CD8-positive, alpha-beta memory T cell (primary cell): ENCODE measurements around the gene ZC3H13. TPM values are rescaled to one million over a fixed set of nuclear protein-coding genes. Genes with fewer than 3 reads are reported as not detected.
A peak's percentile ranks its signal among the peaks of the same experiment; 100 is the strongest.

ENCODE experiments used
- CTCF ChIA-PET: fragments of 350-600 bp; sonication (Branson Sonifier 250); formaldehyde crosslinking; loops from one replicate; lab custom pipeline; 2021; ENCODE audit warnings: antibody characterized with exemption; lab: Charles Lee
- POLR2A ChIA-PET: fragments of 350-600 bp; sonication (Branson Sonifier 250); formaldehyde crosslinking; loops from one replicate; lab custom pipeline; 2021; ENCODE audit warnings: antibody characterized with exemption; lab: Charles Lee
- DNase-seq, 5 donors: peaks; one replicate each; pipeline versions ENCODE4 v3.0.0 to v3.0.0-alpha.2; 2020 to 2022; ENCODE audit warnings: mixed read lengths in 1 of 5
- H3K27ac ChIP-seq: one replicate; pipeline ENCODE4 v1.7.0; 2013; ENCODE audit warnings: low read depth, mild to moderate bottlenecking, low read length, moderate library complexity
- H3K27me3 ChIP-seq: 2 replicates; pipeline ENCODE4 v1.7.0; 2013; ENCODE audit warnings: low read length, mild to moderate bottlenecking; ENCODE audit not compliant: insufficient read depth, poor library complexity, severe bottlenecking
- H3K36me3 ChIP-seq: 2 replicates; pipeline ENCODE4 v1.7.0; 2013; ENCODE audit warnings: mild to moderate bottlenecking, low read length, moderate library complexity; ENCODE audit not compliant: insufficient read depth
- H3K4me1 ChIP-seq: 2 replicates; pipeline ENCODE4 v1.7.0; 2013; ENCODE audit warnings: mild to moderate bottlenecking, low read length, moderate library complexity; ENCODE audit not compliant: insufficient read depth
- H3K4me3 ChIP-seq: 2 replicates; pipeline ENCODE4 v1.7.0; 2013; ENCODE audit warnings: mild to moderate bottlenecking, low read length
- H3K9me3 ChIP-seq: 2 replicates; pipeline ENCODE4 v1.7.0; 2013; ENCODE audit warnings: mild to moderate bottlenecking, low read length
- H3K27ac Mint-ChIP-seq, 8 donors: one replicate each; pipeline ENCODE4 v1.8.0; 2020 to 2021; ENCODE audit warnings: mixed read lengths in 8 of 8, mild to moderate bottlenecking in 6 of 8, inconsistent platforms in 3 of 8, moderate library complexity in 3 of 8
- H3K27me3 Mint-ChIP-seq, 2 donors: one replicate each; pipeline ENCODE4 v1.8.0; 2020 to 2021; ENCODE audit warnings: mixed read lengths in 2 of 2, mild to moderate bottlenecking in 1 of 2, moderate library complexity in 1 of 2
- H3K36me3 Mint-ChIP-seq, 3 donors: one replicate each; pipeline ENCODE4 v1.8.0; 2020 to 2021; ENCODE audit warnings: mixed read lengths in 3 of 3, inconsistent platforms in 1 of 3, mild to moderate bottlenecking in 1 of 3
- H3K4me1 Mint-ChIP-seq, 3 donors: one replicate each; pipeline ENCODE4 v1.8.0; 2020 to 2021; ENCODE audit warnings: mixed read lengths in 3 of 3, inconsistent platforms in 1 of 3, mild to moderate bottlenecking in 1 of 3
- H3K4me3 Mint-ChIP-seq, 7 donors: one replicate each; pipeline ENCODE4 v1.8.0; 2020 to 2021; ENCODE audit warnings: mixed read lengths in 7 of 7, mild to moderate bottlenecking in 6 of 7, moderate library complexity in 4 of 7, inconsistent platforms in 2 of 7
- H3K9me3 Mint-ChIP-seq, 5 donors: one replicate each; pipeline ENCODE4 v1.8.0; 2020 to 2022; ENCODE audit warnings: mixed read lengths in 5 of 5, mild to moderate bottlenecking in 3 of 5, moderate library complexity in 2 of 5, inconsistent platforms in 1 of 5
- polyA plus RNA-seq: library from polyadenylated mRNA; unstranded; fragments of 300-500 nt; fragmentation: Illumina TruSeq; gene quantifications from one replicate; pipeline ENCODE4 v1.2.3, GENCODE V29; 2021
- total RNA-seq, 2 experiments: library from RNA; stranded (reverse); gene quantifications; one replicate each; pipeline ENCODE4 v1.2.3, GENCODE V29; 2021

Gene ZC3H13
- total and polyA plus RNA-seq, 3 experiments from 2014 or later, result 45.1 to 62.4 (median 49.4) TPM

DNA sequence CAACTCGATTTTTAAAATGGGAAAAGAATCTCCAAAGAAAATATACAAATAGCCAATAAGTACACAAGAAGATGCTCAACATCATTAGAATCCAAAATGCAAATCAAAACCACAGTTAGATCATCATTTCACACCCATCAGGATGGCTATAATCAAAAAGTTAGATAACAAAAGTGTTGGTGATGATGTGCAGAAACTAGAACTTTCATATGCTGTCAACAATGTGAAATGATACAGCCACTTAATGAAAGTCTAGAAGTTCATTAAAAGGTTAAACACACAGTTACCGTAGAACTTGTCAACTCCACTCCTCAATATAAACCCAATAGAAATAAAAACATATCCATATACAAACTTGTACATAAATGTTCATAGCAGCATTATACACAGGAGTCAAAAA lies 11.8 kb downstream of the ZC3H13 start:
- CTCF ChIA-PET, result interaction anchor here (1.1 kb wide), 1 partner anchor 12 kb away, joined by 3 read pairs; the partner anchor contains the start of gene ZC3H13
- peaks cover 2% of the 10 kb centered on the region for H3K4me1 ChIP-seq
- Mint-ChIP-seq H3K9me3 (no peaks in the 10 kb centered on the region), H3K4me1 (peaks cover 20 to 44% (median 43%) of the 10 kb centered on the region in 3 donors), H3K4me3 (no peak overlapping the region), H3K27me3 (no peaks in the 10 kb centered on the region), H3K36me3 (peaks cover 9 to 67% (median 13%) of the 10 kb centered on the region in 3 donors), H3K27ac (peak overlapping the region in 1 of 8 donors; percentile 61)
- no peak for DNase-seq
- H3K36me3 ChIP-seq, result peaks cover 19% of the 10 kb centered on the region
- no peak overlapping the region for H3K27ac ChIP-seq
- no peaks in the 10 kb centered on the region for H3K9me3 ChIP-seq
- H3K27me3 ChIP-seq, result no peaks in the 10 kb centered on the region
- H3K4me3 ChIP-seq, result no peak overlapping the region
- POLR2A ChIA-PET, result interaction anchor here (0.5 kb wide), 1 partner anchor 14 kb away, joined by 6 read pairs; no protein-coding TSS in a partner anchor

DNA sequence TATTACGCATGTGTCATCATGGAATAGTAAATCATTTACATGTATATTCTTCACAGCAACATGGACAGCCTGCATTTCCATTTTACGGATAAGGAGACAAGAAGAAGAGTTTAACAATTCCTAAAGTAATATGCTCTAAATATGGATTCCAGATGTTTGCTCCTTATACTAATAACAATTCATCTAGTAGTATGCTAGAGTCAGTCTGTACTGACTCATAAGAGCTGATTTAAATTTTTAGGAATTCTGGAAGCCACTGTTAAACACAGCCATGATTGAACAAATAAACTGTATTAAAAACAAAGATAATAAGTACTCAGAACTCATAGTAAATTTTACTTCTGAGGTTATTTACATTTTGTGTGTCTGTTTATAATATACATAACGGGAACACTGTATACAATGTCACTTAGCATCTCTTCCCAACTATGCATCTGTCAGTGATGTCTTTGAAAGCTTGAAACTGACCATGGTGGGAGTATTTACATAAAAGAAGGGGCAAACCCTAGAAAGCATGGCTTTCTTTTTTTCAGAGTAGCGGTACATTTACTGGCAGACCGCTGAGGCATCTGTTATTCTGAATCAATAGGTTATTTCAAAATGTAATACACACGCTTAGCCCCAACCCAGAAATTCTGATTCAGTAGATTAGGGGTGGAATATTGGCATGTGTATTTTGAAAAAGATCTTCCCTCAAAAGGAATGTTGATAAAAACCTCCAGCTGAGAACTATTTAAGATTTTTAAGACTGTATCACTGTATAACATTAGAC lies 12.9 kb downstream of the ZC3H13 start:
- Mint-ChIP-seq H3K4me1 (peaks cover 13 to 40% (median 33%) of the 10 kb centered on the region in 3 donors), H3K27ac (no peak overlapping the region), H3K9me3 (no peaks in the 10 kb centered on the region), H3K36me3 (peaks cover 9 to 74% (median 20%) of the 10 kb centered on the region in 3 donors), H3K27me3 (no peaks in the 10 kb centered on the region), H3K4me3 (no peak overlapping the region)
- Histone ChIP-seq H3K36me3 (peaks cover 18% of the 10 kb centered on the region), H3K4me3 (no peak overlapping the region), H3K27ac (no peak overlapping the region), H3K4me1 (no peaks in the 10 kb centered on the region), H3K9me3 (no peaks in the 10 kb centered on the region), H3K27me3 (no peaks in the 10 kb centered on the region)
- DNase-seq, result no peak
- ChIA-PET CTCF (interaction anchor here (0.6 kb wide), 1 partner anchor 23 kb away, joined by 3 read pairs; no protein-coding TSS in a partner anchor), POLR2A (no interaction called here)

GRCh38 chr13:46038296-46038695 lies 14.2 kb downstream of the ZC3H13 start:
- no peaks in the 10 kb centered on the region for H3K9me3 ChIP-seq
- ChIA-PET POLR2A (no interaction called here), CTCF (no interaction called here)
- Mint-ChIP-seq H3K27me3 (no peaks in the 10 kb centered on the region), H3K27ac (peak overlapping the region in 1 of 8 donors; percentile 8), H3K4me1 (peaks cover 17 to 44% (median 35%) of the 10 kb centered on the region in 3 donors), H3K9me3 (no peaks in the 10 kb centered on the region), H3K4me3 (no peak overlapping the region), H3K36me3 (peaks cover 21 to 81% (median 23%) of the 10 kb centered on the region in 3 donors)
- peaks cover 18% of the 10 kb centered on the region for H3K36me3 ChIP-seq
- H3K4me3 ChIP-seq, result no peak overlapping the region
- H3K4me1 ChIP-seq, result no peaks in the 10 kb centered on the region
- no peaks in the 10 kb centered on the region for H3K27me3 ChIP-seq
- H3K27ac ChIP-seq, result no peak overlapping the region
- no peak for DNase-seq

DNA sequence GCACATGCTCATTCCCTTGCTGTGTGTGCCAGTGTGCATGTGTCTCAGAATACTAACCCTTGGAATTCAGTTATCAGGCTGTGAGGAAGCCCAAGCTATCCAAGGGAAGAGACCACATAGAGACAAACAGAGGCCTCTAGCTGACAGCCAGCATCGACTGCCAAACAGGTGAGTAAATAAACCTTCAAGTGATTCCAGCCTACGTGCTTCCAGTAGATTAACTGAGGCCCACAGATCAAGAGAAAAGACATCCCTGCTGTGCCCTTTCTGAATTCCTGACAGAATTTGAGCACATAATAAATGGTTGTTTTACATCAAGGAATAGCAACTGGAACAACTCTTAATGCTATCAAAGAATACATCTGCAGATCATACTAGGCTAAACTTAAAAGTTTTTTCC lies 17.5 kb downstream of the ZC3H13 start:
- Histone ChIP-seq H3K4me3 (no peak overlapping the region), H3K27me3 (no peaks in the 10 kb centered on the region), H3K9me3 (no peaks in the 10 kb centered on the region), H3K27ac (no peak overlapping the region), H3K4me1 (no peaks in the 10 kb centered on the region), H3K36me3 (peaks cover 21% of the 10 kb centered on the region)
- Mint-ChIP-seq H3K4me3 (no peak overlapping the region), H3K27me3 (no peaks in the 10 kb centered on the region), H3K9me3 (peaks cover 0 to 5% (median 0%) of the 10 kb centered on the region in 5 donors), H3K36me3 (peaks cover 35 to 83% (median 42%) of the 10 kb centered on the region in 3 donors), H3K4me1 (peaks cover 26 to 57% (median 39%) of the 10 kb centered on the region in 3 donors), H3K27ac (no peak overlapping the region)
- DNase-seq, result no peak
- ChIA-PET CTCF (interaction anchor here (0.6 kb wide), 1 partner anchor 371 kb away, joined by 3 read pairs; no protein-coding TSS in a partner anchor), POLR2A (no interaction called here)

- peaks cover 0 to 7% (median 0%) of the 10 kb centered on the region in 5 donors for H3K9me3 Mint-ChIP-seq
Observed at GRCh38 chr13:46032341-46032740, 20.2 kb downstream of the ZC3H13 start.

GRCh38 chr13:46031581-46032263 lies 20.8 kb downstream of the ZC3H13 start:
- no peak overlapping the region for H3K27ac Mint-ChIP-seq

More at GRCh38 chr13:46032341-46032740, 20.2 kb downstream of the ZC3H13 start:
- ChIA-PET POLR2A (no interaction called here), CTCF (no interaction called here)
- DNase-seq, result no peak
- Histone ChIP-seq H3K36me3 (peaks cover 10% of the 10 kb centered on the region), H3K27me3 (no peaks in the 10 kb centered on the region), H3K9me3 (no peaks in the 10 kb centered on the region), H3K4me3 (no peak overlapping the region), H3K27ac (no peak overlapping the region), H3K4me1 (no peaks in the 10 kb centered on the region)
- peaks cover 37 to 76% (median 51%) of the 10 kb centered on the region in 3 donors for H3K36me3 Mint-ChIP-seq
- no peak overlapping the region for H3K27ac Mint-ChIP-seq
- H3K4me3 Mint-ChIP-seq, result no peak overlapping the region
- H3K27me3 Mint-ChIP-seq, result no peaks in the 10 kb centered on the region
- H3K4me1 Mint-ChIP-seq, result peaks cover 34 to 66% (median 50%) of the 10 kb centered on the region in 3 donors

DNA sequence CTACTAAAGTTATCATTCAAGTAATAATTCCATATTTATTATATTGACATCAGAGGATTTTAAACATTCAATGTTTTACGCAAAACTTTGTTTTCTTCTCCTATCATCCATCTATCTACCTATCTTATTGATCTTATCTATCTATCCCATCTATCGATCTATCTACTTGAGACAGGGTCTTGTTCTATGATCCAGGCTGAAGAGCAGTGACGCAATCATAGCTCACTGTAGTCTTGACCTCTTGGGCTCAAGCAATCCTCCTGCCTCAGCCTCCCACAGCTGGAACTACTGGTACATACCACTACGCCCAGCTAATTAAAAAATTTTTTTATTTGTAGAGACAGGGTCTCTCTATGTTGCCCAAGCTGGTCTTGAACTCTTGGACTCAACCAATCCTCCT lies 27.4 kb downstream of the ZC3H13 start:
- ChIA-PET POLR2A (interaction anchor here (0.5 kb wide), 1 partner anchor 77 kb away, joined by 3 read pairs; no protein-coding TSS in a partner anchor), CTCF (no interaction called here)
- no peaks in the 10 kb centered on the region for H3K27me3 ChIP-seq
- no peak overlapping the region for H3K27ac Mint-ChIP-seq
- no peak for DNase-seq
- peaks cover 16 to 51% (median 17%) of the 10 kb centered on the region in 3 donors for H3K36me3 Mint-ChIP-seq
- H3K4me1 ChIP-seq, result no peaks in the 10 kb centered on the region
- H3K9me3 Mint-ChIP-seq, result peaks cover 0 to 5% (median 0%) of the 10 kb centered on the region in 5 donors
- no peak overlapping the region for H3K4me3 ChIP-seq
- no peaks in the 10 kb centered on the region for H3K9me3 ChIP-seq
- no peak overlapping the region for H3K4me3 Mint-ChIP-seq
- no peaks in the 10 kb centered on the region for H3K27me3 Mint-ChIP-seq
- peaks cover 23 to 45% (median 36%) of the 10 kb centered on the region in 3 donors for H3K4me1 Mint-ChIP-seq
- H3K36me3 ChIP-seq, result no peaks in the 10 kb centered on the region
- H3K27ac ChIP-seq, result no peak overlapping the region

More at GRCh38 chr13:46031581-46032263, 20.8 kb downstream of the ZC3H13 start:
- CTCF ChIA-PET, result no interaction called here
- Mint-ChIP-seq H3K4me3 (no peak overlapping the region), H3K27me3 (no peaks in the 10 kb centered on the region), H3K9me3 (peaks cover 0 to 7% (median 0%) of the 10 kb centered on the region in 5 donors), H3K4me1 (peaks cover 36 to 68% (median 49%) of the 10 kb centered on the region in 3 donors), H3K36me3 (peaks cover 37 to 73% (median 49%) of the 10 kb centered on the region in 3 donors)
- H3K4me1 ChIP-seq, result no peaks in the 10 kb centered on the region
- no peaks in the 10 kb centered on the region for H3K27me3 ChIP-seq
- no peak for DNase-seq
- POLR2A ChIA-PET, result no interaction called here
- peaks cover 10% of the 10 kb centered on the region for H3K36me3 ChIP-seq
- H3K9me3 ChIP-seq, result no peaks in the 10 kb centered on the region
- H3K27ac ChIP-seq, result no peak overlapping the region
- no peak overlapping the region for H3K4me3 ChIP-seq
